Hepatocyte (in vitro differentiated cells): ENCODE data around the gene SLC7A4.
"Not testable (repeated sequence)": the region's sequence is repeated elsewhere in the genome, so short reads cannot be mapped to it uniquely, and the experiment has no call there.

Experiments
- EZH2 ChIP-seq: fragments of 200-600 bp; sonication (generic); IDR thresholded peaks from 2 replicates; pipeline ENCODE4 v1.6.1; 2016; ENCODE audit warnings: antibody characterized with exemption, mild to moderate bottlenecking, borderline replicate concordance
- EZH2phosphoT487 ChIP-seq: fragments of 200-600 bp; sonication (generic); IDR thresholded peaks from one replicate; pipeline ENCODE4 v1.6.1; 2018; ENCODE audit warnings: antibody characterized with exemption, mild to moderate bottlenecking, low read depth, moderate library complexity; ENCODE audit not compliant: unreplicated experiment, severe bottlenecking
- TF ChIP-seq, protein P1 (sequence below): fragments of 200-600 bp; sonication (generic); IDR thresholded peaks from 2 replicates; pipeline ENCODE4 v1.5.1; 2016; ENCODE audit warnings: antibody characterized with exemption, mild to moderate bottlenecking; ENCODE audit not compliant: poor library complexity

DNA sequence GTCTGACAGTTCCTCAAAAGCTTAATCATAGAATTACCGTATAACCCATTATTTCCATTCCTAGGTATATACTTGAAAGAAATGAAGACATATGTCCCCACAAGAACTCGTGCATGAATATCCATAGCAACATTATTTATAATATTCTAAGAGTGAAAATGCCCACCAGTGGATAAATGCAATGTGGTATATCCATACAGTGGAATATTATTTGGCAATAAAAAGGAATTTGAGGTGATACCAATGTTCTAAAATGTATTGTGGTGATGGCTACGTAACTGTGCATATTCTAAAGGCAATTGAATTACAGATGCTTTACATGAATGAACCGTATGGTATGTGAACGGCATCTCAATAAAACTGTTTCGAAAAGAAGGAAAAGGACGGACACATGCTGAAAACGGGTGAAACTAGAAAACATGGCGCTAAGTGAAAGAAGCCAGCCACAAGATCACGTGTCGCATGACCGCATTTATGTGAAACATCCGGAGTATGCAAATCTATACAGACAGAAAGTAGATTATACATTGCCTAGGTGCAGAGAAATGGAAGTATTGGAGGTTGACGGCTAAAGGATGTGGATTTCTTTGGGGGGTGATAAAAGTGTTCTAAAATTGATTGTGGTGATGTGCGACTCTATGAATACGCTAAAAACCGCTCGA is 29.4 kb upstream of the SLC7A4 start:
- not testable (repeated sequence) for TF ChIP-seq EZH2phosphoT487, EZH2
- TF ChIP-seq, protein P1, sequence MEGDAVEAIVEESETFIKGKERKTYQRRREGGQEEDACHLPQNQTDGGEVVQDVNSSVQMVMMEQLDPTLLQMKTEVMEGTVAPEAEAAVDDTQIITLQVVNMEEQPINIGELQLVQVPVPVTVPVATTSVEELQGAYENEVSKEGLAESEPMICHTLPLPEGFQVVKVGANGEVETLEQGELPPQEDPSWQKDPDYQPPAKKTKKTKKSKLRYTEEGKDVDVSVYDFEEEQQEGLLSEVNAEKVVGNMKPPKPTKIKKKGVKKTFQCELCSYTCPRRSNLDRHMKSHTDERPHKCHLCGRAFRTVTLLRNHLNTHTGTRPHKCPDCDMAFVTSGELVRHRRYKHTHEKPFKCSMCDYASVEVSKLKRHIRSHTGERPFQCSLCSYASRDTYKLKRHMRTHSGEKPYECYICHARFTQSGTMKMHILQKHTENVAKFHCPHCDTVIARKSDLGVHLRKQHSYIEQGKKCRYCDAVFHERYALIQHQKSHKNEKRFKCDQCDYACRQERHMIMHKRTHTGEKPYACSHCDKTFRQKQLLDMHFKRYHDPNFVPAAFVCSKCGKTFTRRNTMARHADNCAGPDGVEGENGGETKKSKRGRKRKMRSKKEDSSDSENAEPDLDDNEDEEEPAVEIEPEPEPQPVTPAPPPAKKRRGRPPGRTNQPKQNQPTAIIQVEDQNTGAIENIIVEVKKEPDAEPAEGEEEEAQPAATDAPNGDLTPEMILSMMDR = not testable (repeated sequence)
